Hepatocyte (in vitro differentiated cells): ENCODE data around the gene APLP1. TPM values are rescaled to one million over a fixed set of nuclear protein-coding genes. Genes with fewer than 3 reads are reported as not detected.

Experiments used
- DNase-seq: peaks from one replicate; pipeline ENCODE4 v3.0.0-alpha.2; 2016; ENCODE audit warnings: low spot score
- H2AFZ ChIP-seq: fragments of 200-600 bp; sonication (generic); 2 replicates; pipeline ENCODE4 v1.6.0; 2016; ENCODE audit warnings: antibody characterized with exemption, mild to moderate bottlenecking
- H3K27ac ChIP-seq: fragments of 200-600 bp; sonication (generic); 2 replicates; pipeline ENCODE4 v1.5.1; 2016; ENCODE audit warnings: mild to moderate bottlenecking
- H3K27me3 ChIP-seq: fragments of 200-600 bp; sonication (generic); 2 replicates; pipeline ENCODE4 v1.6.1; 2016
- H3K36me3 ChIP-seq: fragments of 200-600 bp; sonication (generic); replicated peaks from 2 replicates; pipeline ENCODE4 v1.5.1; 2016; ENCODE audit warnings: low read depth; ENCODE audit not compliant: insufficient read depth
- H3K4me1 ChIP-seq: fragments of 200-600 bp; sonication (generic); 2 replicates; pipeline ENCODE4 v1.5.1; 2016; ENCODE audit warnings: mild to moderate bottlenecking, moderate library complexity; ENCODE audit not compliant: insufficient read depth
- H3K4me2 ChIP-seq: fragments of 200-600 bp; sonication (generic); 2 replicates; pipeline ENCODE4 v1.6.0; 2016
- H3K4me3 ChIP-seq: fragments of 200-600 bp; sonication (generic); 2 replicates; pipeline ENCODE4 v1.5.1; 2016; ENCODE audit warnings: mild to moderate bottlenecking
- H3K79me2 ChIP-seq: fragments of 200-600 bp; sonication (generic); 2 replicates; pipeline ENCODE4 v1.6.0; 2017; ENCODE audit warnings: mild to moderate bottlenecking
- H3K9me2 ChIP-seq: fragments of 200-600 bp; sonication (generic); replicated peaks from 2 replicates; pipeline ENCODE4 v1.6.0; 2017; ENCODE audit warnings: mild to moderate bottlenecking; ENCODE audit not compliant: insufficient read depth
- H3K9me3 ChIP-seq: fragments of 200-600 bp; sonication (generic); 2 replicates; pipeline ENCODE4 v1.5.1; 2016; ENCODE audit warnings: low read depth, mild to moderate bottlenecking
- H4K20me1 ChIP-seq: fragments of 200-600 bp; sonication (generic); 2 replicates; pipeline ENCODE4 v1.6.0; 2016; ENCODE audit warnings: mild to moderate bottlenecking; ENCODE audit not compliant: insufficient read depth, poor library complexity, severe bottlenecking
- EZH2 ChIP-seq: fragments of 200-600 bp; sonication (generic); IDR thresholded peaks from 2 replicates; pipeline ENCODE4 v1.6.1; 2016; ENCODE audit warnings: antibody characterized with exemption, mild to moderate bottlenecking, borderline replicate concordance
- EZH2phosphoT487 ChIP-seq: fragments of 200-600 bp; sonication (generic); IDR thresholded peaks from one replicate; pipeline ENCODE4 v1.6.1; 2018; ENCODE audit warnings: antibody characterized with exemption, mild to moderate bottlenecking, low read depth, moderate library complexity; ENCODE audit not compliant: unreplicated experiment, severe bottlenecking
- WGBS: methylation state at CpG from one replicate; pipeline ENCODE4 v1.1.6; 2016; ENCODE audit warnings: low lambda C conversion rate; ENCODE audit errors: missing lambda C conversion rate; 5-methylcytosine and 5-hydroxymethylcytosine counted together
- polyA plus RNA-seq: library from polyadenylated mRNA; unstranded; fragments of >200 nt; fragmentation: Nextera tagmentation; extraction: Ambion mirVana; gene quantifications from 2 replicates; pipeline ENCODE4 v1.2.1, GENCODE V29; 2016
- total RNA-seq: library from RNA; depleted of rRNA; stranded (reverse); fragments of >200 nt; gene quantifications from 2 replicates; pipeline ENCODE4 v1.2.3, GENCODE V29; 2014
- TF ChIP-seq, protein P1 (sequence below): fragments of 200-600 bp; sonication (generic); IDR thresholded peaks from 2 replicates; pipeline ENCODE4 v1.5.1; 2016; ENCODE audit warnings: antibody characterized with exemption, mild to moderate bottlenecking; ENCODE audit not compliant: poor library complexity

Gene APLP1
- total and polyA plus RNA-seq, 2 experiments from 2014 or later, result 29.0 to 115 TPM

DNA sequence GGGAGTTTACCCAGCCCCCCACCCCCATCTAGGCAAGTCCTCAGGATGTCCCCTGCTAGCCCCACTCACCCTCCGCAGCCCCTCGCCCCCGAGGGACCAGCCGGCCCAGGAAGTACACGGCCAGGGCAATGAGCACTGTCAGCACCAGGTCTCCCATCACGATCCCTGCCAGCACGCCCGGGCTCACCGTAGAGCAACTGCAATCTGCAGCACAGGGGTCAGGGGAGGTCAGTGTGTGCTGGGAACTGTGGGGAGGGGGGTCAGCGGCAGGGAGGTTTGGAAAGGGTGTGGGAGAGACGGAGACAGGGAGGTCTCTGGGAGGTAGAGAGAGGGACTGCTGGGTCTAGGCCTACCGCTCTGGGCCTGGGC lies 39.0 kb downstream of the APLP1 start:
- WGBS, result 29% methylated on average over 10 of the region's 12 CpGs
- no peaks in the 10 kb centered on the region for H3K9me3 ChIP-seq
- H3K36me3 ChIP-seq, result no peaks in the 10 kb centered on the region
- no peak for DNase-seq
- H3K4me1 ChIP-seq, result no peaks in the 10 kb centered on the region
- no peaks in the 10 kb centered on the region for H4K20me1 ChIP-seq
- TF ChIP-seq, protein P1, sequence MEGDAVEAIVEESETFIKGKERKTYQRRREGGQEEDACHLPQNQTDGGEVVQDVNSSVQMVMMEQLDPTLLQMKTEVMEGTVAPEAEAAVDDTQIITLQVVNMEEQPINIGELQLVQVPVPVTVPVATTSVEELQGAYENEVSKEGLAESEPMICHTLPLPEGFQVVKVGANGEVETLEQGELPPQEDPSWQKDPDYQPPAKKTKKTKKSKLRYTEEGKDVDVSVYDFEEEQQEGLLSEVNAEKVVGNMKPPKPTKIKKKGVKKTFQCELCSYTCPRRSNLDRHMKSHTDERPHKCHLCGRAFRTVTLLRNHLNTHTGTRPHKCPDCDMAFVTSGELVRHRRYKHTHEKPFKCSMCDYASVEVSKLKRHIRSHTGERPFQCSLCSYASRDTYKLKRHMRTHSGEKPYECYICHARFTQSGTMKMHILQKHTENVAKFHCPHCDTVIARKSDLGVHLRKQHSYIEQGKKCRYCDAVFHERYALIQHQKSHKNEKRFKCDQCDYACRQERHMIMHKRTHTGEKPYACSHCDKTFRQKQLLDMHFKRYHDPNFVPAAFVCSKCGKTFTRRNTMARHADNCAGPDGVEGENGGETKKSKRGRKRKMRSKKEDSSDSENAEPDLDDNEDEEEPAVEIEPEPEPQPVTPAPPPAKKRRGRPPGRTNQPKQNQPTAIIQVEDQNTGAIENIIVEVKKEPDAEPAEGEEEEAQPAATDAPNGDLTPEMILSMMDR, result no peak
- TF ChIP-seq EZH2phosphoT487, result no peak
- TF ChIP-seq EZH2, result no peak
- no peaks in the 10 kb centered on the region for H3K9me2 ChIP-seq
- H3K79me2 ChIP-seq, result no peaks in the 10 kb centered on the region
- H2AFZ ChIP-seq, result no peak overlapping the region
- no peak overlapping the region for H3K4me2 ChIP-seq
- no peak overlapping the region for H3K27ac ChIP-seq
- H3K27me3 ChIP-seq, result no peaks in the 10 kb centered on the region
- H3K4me3 ChIP-seq, result no peak overlapping the region

GRCh38 chr19:35908010-35908441 lies 39.7 kb downstream of the APLP1 start, which contains the start of gene TYROBP:
TYROBP (minus strand) TSS chr19:35908295; CDS start chr19:35908228, 67 bp downstream.
- H3K9me3 ChIP-seq, result no peaks in the 10 kb centered on the region
- no peaks in the 10 kb centered on the region for H3K4me1 ChIP-seq
- H3K4me2 ChIP-seq, result no peak within 1 kb of the TSS
- TF ChIP-seq, protein P1, result no peak
- no peak for TF ChIP-seq EZH2
- no peak for TF ChIP-seq EZH2phosphoT487
- H4K20me1 ChIP-seq, result no peaks in the 10 kb centered on the region
- H3K27ac ChIP-seq, result no peak within 1 kb of the TSS
- H3K36me3 ChIP-seq, result no peaks in the 10 kb centered on the region
- WGBS, result 81% methylated on average over 9 of the region's 9 CpGs
- H3K9me2 ChIP-seq, result no peaks in the 10 kb centered on the region
- H3K79me2 ChIP-seq, result no peaks in the 10 kb centered on the region
- no peaks in the 10 kb centered on the region for H3K27me3 ChIP-seq
- no peak within 1 kb of the TSS for H3K4me3 ChIP-seq
- no peak for DNase-seq
- H2AFZ ChIP-seq, result no peak within 1 kb of the TSS

DNA sequence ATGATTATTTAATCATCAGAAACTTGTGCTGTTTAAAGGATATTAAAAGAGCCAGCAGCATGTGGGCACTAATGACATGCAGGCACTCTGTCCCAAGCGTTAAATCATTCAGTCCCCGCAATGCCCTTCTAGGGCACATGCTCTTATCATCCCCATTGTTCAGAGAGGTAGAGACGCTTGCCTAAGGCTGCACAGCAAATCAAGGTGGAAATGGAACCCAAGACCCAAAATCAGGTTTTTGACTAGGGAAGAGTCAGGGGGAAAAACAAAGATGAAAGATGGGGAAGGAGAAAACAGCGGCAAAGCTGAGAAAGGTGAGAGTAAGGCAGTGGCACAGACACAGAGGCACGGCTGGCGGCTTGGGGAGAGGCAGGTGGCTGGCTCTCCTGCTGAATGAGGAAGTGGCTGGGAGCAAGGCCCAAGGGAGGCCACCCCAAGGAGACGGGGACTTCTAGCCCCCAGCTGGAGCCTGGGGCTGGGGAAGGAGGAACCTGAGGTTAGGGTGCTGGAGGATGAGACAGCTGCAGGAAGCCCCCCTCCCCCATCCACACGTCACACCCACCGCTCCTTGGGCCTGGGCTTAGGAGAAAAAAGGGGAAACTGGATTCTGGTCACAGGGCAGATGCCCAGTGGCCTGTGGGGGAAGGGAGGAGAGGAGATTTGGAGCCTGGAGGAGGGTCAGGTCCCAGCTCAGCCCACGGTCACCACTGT lies 40.8 kb downstream of the APLP1 start:
- no peak for TF ChIP-seq EZH2
- TF ChIP-seq, protein P1, result no peak
- TF ChIP-seq EZH2phosphoT487, result no peak
- DNase-seq, result no peak
- Histone ChIP-seq H3K27me3 (no peaks in the 10 kb centered on the region), H3K9me3 (no peaks in the 10 kb centered on the region), H3K4me1 (no peaks in the 10 kb centered on the region), H3K27ac (no peak overlapping the region), H3K4me3 (no peak overlapping the region), H3K79me2 (no peaks in the 10 kb centered on the region), H2AFZ (no peak overlapping the region), H3K9me2 (no peaks in the 10 kb centered on the region), H3K4me2 (no peak overlapping the region), H3K36me3 (no peaks in the 10 kb centered on the region), H4K20me1 (no peaks in the 10 kb centered on the region)
- 83% methylated on average over 10 of the region's 10 CpGs for WGBS
